GM21515 (cell line): ENCODE data around the gene STK32B.
"Not testable (repeated sequence)": the region's sequence is repeated elsewhere in the genome, so short reads cannot be mapped to it uniquely, and the experiment has no call there.

ENCODE experiments used
- ATAC-seq: cut with Tn5 transposase; IDR thresholded peaks from one replicate; pipeline ENCODE4 v1.9.1; 2021; ENCODE audit not compliant: unreplicated experiment

The STK32B gene

DNA sequence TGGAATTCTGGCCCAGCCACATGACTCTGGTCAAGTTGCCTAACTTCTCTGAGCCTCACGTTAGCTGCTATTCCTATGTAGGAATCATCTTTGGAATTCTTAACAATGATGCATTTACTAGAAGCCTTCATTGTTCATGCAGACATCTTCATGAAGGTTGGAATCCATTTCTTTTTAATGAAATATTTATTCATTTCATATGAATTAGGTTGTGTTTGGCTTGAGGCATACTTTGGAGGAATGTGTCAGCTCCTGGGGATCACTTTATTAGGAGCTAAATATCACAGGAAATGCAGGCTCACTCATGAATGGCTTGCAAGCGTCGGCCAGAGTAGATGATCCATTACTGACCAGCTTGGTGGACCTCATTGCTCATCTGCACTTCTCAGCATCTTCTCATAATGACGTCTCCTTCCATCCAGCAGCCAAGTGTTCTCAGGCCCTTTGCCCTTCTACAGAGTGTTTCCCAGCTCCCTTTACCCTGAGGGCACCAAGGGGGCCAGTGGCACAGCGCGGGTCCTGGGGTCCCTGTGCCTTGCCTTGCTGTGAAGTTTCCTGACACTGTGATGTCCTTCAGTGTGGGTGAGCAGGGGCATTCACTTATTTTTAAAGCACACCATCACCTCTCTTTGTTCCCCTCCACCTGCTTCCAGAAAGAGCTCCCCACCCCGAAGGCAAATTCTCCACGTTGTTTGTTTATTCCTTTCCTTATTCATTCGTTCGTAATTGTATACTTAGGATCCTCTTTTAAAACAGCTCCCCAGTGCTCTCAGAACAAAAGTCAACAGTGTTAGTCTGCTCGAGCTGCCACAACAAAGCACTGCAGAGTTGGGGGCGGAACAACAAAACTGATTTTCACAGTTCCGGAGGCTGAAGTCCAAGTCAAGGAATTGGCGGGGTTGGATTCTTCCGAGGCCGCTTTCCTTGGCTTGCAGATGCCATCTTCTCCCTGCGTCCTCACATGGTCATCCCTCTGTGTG is 106.8 kb downstream of the STK32B start:
- no peak for ATAC-seq

DNA sequence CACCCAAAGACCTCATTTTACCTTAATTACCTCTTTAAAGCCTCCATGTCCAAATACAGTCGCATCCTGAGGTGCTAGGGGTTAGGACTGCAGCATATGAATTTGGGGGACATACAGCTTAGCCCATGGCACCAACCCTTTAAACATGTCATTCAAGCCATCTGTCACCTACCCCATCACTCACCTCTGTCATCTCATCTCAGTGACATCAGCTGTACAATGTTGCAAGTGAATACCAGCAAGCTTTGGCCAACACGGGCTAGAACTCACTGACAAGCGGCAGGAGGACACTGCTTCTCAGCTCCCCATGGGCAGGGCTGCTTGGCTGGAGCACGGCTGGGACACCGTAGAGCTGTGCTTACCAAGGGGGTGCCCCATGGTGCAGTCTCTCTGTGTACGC is 107.5 kb downstream of the STK32B start:
- ATAC-seq, result no peak

DNA sequence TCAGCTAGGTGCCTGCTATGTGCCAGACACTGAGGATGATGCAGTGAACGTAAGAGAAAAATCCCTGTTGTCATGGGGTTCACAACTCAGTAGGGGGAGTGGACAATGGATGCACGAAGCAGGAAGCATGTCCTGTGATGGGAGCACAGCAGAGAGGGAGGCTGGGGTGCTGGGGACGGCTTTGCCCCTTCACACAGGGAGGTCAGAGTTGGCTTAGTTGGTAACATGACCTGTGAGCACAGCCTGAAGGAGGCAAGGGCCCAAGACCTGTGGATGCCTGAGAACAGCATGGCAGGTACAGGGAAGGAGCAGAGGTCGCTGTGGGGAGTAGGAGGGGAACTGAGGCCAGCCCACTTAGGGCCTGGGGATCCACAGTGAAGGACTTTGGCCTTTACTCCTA is 109.4 kb downstream of the STK32B start:
- no peak for ATAC-seq

DNA sequence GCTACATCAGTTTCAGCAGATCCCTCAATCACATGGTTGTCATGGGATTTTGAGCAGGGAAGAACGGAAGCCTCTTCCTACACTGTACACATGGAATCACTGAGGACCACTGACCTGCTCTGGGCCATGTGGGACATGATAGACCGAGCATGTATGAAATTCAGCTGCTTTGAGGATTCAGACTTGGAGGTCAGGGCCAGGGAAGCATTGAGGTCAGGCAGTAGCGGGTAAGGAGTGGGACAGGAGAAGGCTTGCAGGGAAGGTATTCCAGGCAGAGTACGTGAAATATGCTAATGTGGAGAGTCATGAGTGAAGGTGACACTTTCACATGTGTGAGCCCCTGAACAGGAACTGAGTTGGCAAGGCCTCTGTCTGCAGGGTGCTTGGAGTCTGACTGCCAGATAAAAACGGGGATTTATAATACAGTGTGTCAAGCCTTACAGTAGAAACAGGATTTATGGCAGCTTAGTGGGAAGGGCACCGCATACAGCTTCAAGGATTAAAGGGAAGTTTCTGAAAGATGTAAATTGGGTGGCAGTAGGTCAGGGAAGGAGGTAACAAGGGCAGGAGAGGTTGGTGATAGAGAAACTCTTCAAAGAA is 111.7 kb downstream of the STK32B start:
- ATAC-seq, result no peak

DNA sequence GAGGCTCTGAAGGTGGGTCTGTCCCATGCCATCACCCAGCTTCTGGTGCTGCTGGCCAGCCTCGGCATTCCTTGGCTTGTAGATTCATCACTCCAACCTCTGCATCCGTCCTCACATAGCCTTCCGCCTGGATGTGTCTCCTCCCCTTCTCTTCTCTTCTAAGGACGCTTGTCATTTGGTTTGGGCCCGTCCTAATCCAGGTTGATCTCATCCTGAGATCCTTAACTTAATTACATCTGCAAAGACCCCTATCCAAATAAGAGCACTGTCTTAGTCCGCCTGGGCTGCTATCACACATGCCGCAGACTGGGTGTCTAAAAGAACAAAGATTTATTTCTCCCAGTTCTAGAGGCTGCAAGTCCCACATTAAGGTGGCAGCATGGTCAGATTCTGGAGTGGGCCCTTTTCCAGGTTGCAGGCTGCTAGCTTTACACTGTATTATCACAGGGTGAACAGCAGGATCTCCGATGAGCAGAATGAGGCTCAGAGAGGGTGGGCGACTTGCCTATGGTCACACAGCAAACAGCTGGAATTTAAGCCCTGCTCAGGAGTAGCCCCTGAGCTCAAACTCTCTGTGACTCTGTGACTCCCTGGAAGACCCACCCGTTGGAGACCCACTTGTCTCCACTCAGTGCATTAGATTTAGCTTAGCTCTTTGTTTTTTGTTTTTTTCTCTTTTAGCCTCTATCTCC is 113.1 kb downstream of the STK32B start:
- no peak for ATAC-seq

DNA sequence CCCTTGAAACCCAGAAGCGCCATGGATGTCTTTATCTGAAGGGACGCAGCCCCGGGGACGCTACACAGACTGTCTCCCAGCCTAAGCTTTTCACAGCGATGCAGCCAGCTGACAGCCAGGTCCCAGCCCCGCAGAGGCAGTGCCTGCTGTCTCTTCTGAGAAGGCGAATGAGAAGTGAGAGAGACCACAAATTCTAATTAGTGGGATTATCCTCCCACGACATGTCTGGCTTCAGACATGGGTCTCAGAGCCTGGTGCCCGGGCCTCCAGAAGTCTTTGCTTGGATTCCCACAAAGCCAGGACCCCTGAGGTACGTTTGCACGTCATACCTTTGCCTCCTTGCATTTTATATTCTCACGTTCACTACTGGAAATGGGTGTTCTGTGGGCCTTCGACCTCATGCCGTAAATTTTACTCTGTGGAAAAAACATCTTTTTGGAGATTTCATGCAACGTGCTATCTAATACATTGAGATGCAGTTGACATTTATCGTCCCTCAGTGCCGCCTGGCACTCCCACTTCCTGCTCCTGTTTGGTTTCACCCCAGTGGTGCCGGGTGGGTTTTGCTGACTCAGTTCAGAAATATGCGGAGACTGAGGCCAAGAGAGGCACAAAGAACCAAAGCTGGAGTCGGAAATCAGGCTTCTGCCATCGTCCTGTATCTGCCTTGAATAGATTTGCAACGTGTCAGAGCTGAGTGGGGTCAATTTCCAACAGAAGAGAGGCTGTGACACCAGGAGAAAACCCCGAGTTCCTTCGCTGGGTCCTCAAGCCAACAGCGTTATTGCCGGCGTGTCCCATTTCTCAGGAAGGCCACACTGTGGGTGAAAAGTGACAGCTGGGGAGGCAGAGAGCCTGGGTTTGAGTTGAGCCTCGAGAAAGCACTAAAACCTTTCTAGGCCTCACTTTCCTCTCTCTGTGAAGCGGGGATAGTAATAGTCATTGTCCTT is 114.4 kb downstream of the STK32B start:
- no peak for ATAC-seq

DNA sequence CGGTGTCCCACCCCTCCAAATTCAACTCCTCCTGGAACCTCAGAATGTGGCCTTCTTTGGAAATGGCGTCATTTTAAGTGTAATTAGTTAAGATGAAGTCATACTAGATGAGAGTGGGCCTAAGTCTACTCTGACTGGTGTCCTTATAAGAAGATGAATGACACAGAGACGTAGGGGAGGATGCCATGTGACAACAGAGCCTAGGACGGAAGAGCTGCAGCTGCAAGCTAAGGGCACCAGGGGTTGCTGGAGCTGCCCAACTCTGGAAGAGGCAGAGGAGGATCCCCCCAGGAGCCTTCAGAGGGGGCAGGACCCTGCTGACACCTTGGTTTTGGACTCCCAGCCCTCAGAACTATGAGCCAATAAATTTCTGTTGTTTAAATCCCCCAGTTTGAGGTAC is 115.1 kb downstream of the STK32B start:
- no peak for ATAC-seq

DNA sequence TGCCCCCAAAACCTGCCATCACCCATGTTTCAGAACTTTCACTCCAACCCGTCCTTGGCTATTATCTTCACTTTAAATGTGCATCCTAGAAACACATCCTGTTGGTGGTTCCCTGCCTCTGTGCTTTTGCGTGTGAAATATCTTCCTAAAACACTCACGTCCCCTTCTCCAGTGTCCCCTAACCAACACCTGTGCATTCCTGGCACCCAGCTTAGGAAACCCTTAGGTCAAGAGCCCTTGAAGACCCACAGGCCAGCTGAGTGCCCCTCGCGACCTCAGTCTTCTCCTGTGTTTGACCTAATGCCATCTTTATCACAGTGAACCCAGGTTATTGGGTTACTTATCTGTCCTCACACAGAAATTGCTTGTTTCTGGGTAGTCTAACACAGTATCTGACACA is 117.6 kb downstream of the STK32B start:
- no peak for ATAC-seq

DNA sequence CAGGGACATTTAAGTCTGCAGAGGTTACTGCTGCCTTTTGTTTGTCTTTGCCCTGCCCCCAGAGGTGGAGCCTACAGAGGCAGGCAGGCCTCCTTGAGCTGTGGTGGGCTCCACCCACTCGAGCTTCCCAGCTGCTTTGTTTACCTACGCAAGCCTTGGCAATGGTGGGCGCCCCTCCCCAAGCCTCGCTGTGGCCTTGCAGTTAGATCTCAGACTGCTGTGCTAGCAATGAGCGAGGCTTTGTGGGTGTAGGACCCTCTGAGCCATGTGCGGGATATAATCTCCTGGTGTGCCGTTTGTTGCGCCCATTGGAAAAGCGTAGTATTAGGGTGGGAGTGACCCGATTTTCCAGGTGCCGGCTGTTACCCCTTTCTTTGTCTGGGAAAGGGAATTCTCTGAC is 124.6 kb downstream of the STK32B start:
- ATAC-seq, result not testable (repeated sequence)

DNA sequence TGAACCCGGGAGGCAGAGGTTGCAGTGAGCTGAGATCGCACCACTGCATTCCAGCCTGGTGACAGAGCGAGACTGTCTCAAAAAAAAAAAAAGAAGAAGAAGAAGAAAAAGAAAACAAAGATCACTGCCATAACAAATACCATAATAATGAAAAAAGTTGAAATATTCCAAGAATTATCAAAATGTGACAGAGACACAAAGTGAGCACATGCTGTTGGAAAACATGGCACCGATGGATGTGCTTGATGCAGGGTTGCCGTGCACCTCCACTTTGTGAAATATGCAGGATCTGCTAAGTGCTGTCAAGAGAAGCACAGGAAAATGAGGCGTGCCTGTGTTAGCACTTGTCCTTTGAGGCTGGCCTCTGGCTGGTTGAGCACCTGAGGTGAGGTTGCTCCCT is 133.3 kb downstream of the STK32B start:
- ATAC-seq, result no peak

DNA sequence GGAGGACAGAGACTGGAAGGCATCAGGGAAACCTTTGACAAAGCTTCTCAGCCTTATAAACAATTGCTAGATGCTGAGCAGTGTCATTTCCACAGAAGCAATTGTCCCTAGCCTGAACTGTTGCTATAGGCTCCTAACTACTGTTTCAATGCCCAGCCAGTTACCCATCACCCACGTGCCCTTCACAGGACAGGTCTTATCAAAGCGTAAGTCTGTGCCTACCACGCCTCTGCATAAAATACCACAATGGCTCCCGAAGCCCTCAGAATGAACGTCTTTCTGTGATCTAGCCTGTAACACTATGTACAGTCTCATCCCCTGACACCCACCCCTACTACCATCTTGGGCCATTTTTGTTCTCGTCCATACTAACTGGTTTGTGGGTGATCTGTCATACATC is 134.3 kb downstream of the STK32B start:
- ATAC-seq, result no peak

DNA sequence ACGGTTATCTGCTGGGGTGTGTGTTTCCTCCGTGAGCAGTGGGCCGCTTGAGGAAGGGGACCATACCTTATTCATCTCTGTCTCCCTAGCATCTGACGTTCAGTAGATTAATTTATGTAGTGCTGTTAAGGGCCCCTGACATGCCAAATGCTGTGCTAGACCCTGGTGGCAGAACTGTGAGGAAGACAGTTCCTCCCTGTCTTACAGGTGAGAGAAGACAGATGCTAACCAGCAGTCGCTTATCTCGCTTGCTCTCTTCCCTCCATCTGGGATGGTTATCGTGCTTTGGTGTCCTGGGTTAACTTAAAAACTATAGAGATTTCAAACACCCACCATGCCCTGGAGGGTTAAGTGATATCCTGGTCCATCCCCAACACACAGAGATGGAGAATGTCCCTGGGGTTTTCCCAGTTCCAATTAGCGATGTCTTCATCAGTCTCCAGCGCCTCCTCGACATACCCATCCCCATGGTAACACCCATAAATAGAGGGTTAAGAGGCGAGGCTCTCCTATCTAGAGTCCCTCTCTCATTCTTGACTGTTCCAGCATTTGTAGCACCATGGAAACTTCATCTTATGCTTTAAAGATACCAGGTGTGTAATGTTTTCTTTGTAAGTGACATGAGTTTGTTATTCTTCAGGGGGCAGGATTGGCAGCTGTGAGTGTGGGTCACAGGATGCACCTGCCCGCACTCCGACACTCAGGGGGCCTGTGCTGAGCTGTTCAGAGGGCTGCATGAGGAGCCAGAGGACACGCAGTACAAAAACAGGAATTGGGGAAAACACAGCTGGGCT is 135.2 kb downstream of the STK32B start:
- no peak for ATAC-seq

DNA sequence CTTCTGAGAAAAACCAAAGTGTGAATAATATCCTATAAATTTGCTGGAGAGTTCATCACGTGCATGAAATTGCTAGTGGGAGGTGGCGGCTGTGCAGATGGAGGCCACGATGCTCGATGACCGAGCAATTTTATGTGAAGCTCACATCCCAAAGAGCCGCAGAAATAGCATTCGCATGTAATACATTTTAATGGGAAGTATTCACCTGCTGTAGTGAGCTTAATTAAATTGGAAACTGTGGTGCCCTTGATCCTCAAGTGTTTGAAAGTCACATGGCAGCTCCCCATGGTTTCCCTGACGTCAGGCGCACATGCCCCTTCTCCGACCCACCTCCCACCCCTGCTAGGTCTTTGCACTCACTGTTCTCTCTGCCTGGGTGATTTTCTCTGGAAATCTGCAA is 136.8 kb downstream of the STK32B start:
- ATAC-seq, result no peak

DNA sequence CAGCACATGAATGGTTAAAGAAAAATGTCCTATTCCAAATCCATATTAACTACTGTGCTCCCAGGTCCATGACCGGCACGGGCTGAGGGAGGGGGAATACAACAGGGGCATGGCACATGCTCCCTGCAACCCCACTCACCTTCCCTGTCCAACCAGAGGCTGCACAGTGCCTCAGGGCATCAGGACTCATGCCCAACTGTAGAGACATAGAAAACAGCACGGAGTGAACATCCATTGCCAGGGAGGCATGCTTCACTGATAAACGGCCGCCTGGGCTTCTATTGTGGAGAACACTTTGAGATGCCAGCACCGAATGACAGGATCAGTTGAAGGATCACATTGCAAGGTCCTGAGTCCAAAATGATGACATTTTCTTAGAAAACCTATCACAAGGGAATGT is 140.6 kb downstream of the STK32B start:
- ATAC-seq, result no peak

DNA sequence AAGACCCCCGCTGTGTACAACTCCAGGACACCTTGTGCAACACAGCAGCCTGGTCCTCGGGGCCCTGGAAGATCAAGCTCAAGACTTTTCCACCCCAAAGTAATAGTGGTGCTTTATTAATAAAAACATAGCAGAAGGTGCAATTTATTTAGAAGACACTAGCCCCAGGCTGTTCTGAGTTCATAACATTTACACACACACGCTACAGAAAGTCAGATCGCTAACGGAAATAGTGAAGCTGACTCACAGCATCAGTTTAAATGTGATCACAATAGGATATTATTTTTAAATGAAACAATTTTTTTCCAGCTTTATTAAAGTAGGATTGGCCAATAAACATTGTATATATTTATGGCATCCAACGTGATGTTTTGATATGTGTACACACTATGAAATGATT is 141.0 kb downstream of the STK32B start:
- ATAC-seq, result no peak

DNA sequence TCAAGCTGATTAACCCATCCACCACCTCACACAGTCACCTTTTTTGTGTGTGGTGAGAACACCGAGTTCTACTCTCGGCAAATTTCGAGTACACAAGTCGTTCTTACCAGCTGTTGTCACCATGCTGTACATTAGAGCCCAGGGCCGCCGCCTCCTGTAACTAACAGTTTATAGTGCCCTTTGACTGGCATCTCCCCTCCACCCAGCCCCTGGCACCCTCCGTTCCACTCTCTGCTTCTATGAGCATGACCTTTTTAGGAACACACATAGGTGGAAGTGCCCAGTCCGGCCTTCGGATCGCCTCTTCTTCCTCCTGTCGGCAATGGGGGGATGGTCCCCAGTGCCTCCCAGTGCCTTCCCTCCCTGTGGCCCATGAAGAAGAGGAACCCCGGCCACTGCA is 141.4 kb downstream of the STK32B start:
- ATAC-seq, result no peak

DNA sequence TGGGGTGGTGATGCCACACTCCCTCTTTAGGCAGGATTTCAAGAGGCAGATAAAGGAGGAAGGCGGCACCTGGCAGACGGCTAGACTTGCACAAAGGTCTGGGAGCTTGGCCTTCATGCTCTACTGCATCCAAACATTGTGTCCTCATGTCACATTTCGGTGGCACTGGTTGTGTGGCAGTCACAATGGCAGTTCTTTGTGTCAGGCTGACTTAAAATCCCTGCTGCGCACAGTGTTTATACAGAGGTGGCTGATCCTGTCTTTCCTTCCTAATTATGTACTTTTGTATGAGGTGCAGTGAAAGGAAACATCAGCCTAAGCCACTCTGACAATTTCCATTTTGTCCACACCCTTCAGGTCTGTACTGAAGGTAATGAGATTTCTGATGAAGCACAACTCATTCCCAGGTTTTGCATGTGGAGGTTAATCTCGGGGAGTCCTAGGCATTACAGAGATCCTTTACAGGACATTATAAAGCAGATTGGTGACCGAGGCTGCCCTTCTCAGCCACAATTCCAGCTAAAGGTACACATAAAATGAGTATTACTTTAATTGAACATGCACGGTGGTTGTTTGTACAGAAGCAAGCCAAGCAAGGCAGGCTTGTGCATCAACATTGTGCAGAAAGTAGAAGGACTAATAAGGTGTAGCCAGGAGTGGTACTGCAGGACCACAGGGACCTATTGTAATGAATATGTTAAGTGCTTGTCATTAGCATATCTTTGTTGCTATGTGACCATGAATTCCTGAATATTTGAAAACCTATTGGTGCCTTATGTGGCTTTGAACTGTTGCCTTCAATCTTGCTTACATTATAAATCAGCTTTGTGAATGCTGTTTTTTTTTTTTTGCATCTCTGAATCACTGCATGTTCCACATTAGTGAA is 147.6 kb downstream of the STK32B start:
- ATAC-seq, result no peak

DNA sequence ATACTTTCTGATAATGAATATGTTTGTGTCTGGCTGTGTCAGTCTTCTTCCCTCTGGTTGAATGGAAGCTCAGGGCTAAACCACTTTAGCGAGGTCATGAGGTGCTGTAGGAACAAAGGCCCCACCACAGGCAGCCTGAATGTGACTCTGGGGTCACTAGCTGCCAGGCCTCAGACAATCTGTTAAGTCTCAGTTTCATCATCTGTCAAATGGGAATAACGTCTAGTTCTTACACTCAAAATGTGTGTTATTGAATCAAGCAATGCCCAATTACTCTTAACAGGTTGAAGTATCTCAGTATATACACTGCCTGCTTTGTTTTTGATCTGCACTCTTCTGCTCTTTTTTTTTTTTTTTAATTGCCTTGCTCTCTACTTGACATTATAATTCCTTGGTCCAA is 148.6 kb downstream of the STK32B start:
- no peak for ATAC-seq

DNA sequence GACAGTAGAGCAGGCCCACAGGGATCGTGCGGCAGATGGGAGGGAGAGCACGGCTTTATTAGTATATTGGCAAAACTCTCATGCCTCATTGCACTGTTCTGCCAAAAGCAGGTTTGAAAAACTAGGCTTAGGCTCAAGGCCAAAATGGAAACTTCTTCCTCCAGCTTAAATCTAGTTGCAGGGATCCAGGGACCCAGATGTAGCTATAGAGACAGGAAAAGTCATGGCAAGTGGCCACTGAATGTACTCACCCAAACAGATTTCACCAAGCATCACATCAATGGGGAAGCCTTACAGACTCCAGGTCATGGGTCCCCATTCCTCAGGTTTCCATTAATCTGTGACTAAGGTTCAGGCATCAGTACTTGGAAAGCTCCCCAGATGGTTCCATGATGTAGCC is 149.2 kb downstream of the STK32B start:
- no peak for ATAC-seq
